Astrocyte of the spinal cord (primary cell): Measurements from ENCODE around the gene GPR68.

ENCODE experiments used
- DNase-seq: peaks from one replicate; pipeline ENCODE4 v3.0.0; 2011; ENCODE audit warnings: low read depth, low spot score
- H3K4me3 ChIP-seq: 2 replicates; pipeline ENCODE4 v1.5.1; 2011; ENCODE audit warnings: low read depth, mild to moderate bottlenecking, low read length, moderate library complexity
- CTCF ChIP-seq: IDR thresholded peaks from 2 replicates; pipeline ENCODE4 v1.5.1; 2012; ENCODE audit warnings: low read depth, mild to moderate bottlenecking, low read length, inconsistent platforms
- in situ Hi-C: cut with HindIII; loops from 2 replicates; pipeline ENCODE4 v1.10.0; 2017; ENCODE audit warnings: low sequenced_read_pairs

The GPR68 gene

GRCh38 chr14:91256661-91257060 lies 12.2 kb upstream of the GPR68 start:
- H3K4me3 ChIP-seq: no peak overlapping the region
- no peak for TF ChIP-seq CTCF
- in situ Hi-C loops: no loop called here
- no peak for DNase-seq

- no peak overlapping the region for H3K4me3 ChIP-seq
- in situ Hi-C loops: no loop called here
- TF ChIP-seq CTCF: no peak
- DNase-seq: no peak
Observed at GRCh38 chr14:91255026-91255695, 10.7 kb upstream of the GPR68 start.

GRCh38 chr14:91254461-91254860 lies 10.0 kb upstream of the GPR68 start:
- no peak overlapping the region for H3K4me3 ChIP-seq
- no peak for TF ChIP-seq CTCF
- DNase-seq: no peak
- in situ Hi-C loops: no loop called here

- H3K4me3 ChIP-seq: peak overlapping the region; percentile 27
- TF ChIP-seq CTCF: no peak
- in situ Hi-C loops: no loop called here
- DNase-seq: no peak
Observed at GRCh38 chr14:91253795-91254323, 9.4 kb upstream of the GPR68 start.

- peak overlapping the region; percentile 34 for H3K4me3 ChIP-seq
- no peak for DNase-seq
- in situ Hi-C loops: no loop called here
- TF ChIP-seq CTCF: peak; percentile 20
Observed at GRCh38 chr14:91252871-91253794, 8.6 kb upstream of the GPR68 start.

GRCh38 chr14:91250912-91251311 lies 6.4 kb upstream of the GPR68 start:
- no peak overlapping the region for H3K4me3 ChIP-seq
- in situ Hi-C loops: no loop called here
- DNase-seq: no peak

More at GRCh38 chr14:91250912-91251311, 6.4 kb upstream of the GPR68 start:
- no peak for TF ChIP-seq CTCF
